HL-60 (cell line): ENCODE data around the gene PCDHGA1.

Experiments
- TF ChIP-seq, protein P1 (sequence below): IDR thresholded peaks from one replicate; pipeline ENCODE4 v1.5.1; 2011; ENCODE audit warnings: low read length, control low read depth, inconsistent platforms; ENCODE audit not compliant: insufficient read depth
- TF ChIP-seq, protein P2 (sequence below): IDR thresholded peaks from 2 replicates; pipeline ENCODE4 v1.6.1; 2012; ENCODE audit warnings: low read depth; ENCODE audit not compliant: insufficient replicate concordance

DNA sequence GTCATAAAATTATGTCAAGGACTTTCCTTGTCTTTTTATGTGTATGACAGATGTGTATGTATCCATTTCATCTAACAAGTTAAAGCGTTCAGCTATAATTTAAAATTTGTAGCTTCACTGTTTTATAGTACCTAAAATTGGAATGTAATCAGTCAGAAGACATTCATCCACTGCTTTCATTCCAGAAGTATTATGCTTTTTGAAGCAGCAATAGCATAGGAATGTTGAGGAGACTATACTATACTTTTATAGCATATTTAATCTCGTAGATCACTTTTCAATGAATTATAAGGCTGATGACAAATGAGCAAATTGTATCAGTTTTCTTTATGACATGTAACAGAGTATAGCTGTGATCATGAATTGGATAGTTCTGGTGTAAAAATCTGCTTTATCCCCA is 106.9 kb downstream of the PCDHGA1 start:
- TF ChIP-seq, protein P1, sequence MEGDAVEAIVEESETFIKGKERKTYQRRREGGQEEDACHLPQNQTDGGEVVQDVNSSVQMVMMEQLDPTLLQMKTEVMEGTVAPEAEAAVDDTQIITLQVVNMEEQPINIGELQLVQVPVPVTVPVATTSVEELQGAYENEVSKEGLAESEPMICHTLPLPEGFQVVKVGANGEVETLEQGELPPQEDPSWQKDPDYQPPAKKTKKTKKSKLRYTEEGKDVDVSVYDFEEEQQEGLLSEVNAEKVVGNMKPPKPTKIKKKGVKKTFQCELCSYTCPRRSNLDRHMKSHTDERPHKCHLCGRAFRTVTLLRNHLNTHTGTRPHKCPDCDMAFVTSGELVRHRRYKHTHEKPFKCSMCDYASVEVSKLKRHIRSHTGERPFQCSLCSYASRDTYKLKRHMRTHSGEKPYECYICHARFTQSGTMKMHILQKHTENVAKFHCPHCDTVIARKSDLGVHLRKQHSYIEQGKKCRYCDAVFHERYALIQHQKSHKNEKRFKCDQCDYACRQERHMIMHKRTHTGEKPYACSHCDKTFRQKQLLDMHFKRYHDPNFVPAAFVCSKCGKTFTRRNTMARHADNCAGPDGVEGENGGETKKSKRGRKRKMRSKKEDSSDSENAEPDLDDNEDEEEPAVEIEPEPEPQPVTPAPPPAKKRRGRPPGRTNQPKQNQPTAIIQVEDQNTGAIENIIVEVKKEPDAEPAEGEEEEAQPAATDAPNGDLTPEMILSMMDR: no peak
- TF ChIP-seq, protein P2, sequence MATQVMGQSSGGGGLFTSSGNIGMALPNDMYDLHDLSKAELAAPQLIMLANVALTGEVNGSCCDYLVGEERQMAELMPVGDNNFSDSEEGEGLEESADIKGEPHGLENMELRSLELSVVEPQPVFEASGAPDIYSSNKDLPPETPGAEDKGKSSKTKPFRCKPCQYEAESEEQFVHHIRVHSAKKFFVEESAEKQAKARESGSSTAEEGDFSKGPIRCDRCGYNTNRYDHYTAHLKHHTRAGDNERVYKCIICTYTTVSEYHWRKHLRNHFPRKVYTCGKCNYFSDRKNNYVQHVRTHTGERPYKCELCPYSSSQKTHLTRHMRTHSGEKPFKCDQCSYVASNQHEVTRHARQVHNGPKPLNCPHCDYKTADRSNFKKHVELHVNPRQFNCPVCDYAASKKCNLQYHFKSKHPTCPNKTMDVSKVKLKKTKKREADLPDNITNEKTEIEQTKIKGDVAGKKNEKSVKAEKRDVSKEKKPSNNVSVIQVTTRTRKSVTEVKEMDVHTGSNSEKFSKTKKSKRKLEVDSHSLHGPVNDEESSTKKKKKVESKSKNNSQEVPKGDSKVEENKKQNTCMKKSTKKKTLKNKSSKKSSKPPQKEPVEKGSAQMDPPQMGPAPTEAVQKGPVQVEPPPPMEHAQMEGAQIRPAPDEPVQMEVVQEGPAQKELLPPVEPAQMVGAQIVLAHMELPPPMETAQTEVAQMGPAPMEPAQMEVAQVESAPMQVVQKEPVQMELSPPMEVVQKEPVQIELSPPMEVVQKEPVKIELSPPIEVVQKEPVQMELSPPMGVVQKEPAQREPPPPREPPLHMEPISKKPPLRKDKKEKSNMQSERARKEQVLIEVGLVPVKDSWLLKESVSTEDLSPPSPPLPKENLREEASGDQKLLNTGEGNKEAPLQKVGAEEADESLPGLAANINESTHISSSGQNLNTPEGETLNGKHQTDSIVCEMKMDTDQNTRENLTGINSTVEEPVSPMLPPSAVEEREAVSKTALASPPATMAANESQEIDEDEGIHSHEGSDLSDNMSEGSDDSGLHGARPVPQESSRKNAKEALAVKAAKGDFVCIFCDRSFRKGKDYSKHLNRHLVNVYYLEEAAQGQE: no peak
